Amniotic epithelial cell (primary cell): ENCODE data around the gene PPFIA2.
A peak's percentile ranks its signal among the peaks of the same experiment; 100 is the strongest.

Experiments used
- DNase-seq: peaks from one replicate; pipeline ENCODE4 v3.0.0-alpha.2; 2010; ENCODE audit warnings: low read depth

Gene PPFIA2

GRCh38 chr12:81441629-81442028 is 317.5 kb downstream of the PPFIA2 start:
- DNase-seq: no peak

GRCh38 chr12:81440001-81440400 is 319.1 kb downstream of the PPFIA2 start:
- DNase-seq: no peak

GRCh38 chr12:81439344-81439743 is 319.8 kb downstream of the PPFIA2 start:
- no peak for DNase-seq

DNA sequence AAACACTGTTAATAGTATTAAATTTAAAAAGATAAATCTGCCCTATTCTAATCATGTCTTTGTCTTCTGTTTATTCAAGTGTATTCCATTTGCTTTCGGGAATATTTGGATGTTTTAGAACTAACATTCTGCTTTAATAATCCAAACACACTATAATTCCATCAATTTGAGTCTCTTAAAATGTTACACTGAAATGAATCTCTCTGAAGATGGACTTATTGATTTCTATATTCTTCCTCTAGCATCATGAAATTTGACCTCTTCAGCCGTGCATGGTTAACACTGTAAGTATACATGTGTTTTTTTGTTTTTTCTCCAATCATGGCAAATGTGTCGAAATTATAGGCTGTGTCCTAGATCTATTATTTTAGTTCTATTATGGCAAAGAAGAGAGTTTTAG is 342.1 kb downstream of the PPFIA2 start:
- no peak for DNase-seq

GRCh38 chr12:81416571-81416970 is 342.6 kb downstream of the PPFIA2 start:
- DNase-seq: no peak

GRCh38 chr12:81414441-81414840 is 344.7 kb downstream of the PPFIA2 start:
- DNase-seq: no peak

DNA sequence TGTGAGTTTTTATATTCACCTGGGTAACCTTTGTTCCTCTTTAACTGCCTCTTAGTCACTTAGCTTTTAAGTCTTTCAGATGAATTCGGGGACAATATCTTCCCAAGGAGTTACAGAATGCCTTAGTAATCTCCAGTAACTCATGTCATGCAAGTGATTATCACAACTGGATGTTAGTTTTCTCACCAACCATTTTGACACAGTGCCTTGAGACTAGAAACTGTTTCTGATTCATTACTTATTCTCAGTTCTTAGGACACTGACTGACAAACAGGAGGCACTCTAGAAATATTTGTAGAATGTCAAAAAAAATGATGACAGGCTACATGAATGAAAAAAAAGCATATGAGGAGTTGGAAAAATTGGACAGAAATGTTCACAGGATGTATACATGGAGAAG is 346.2 kb downstream of the PPFIA2 start:
- DNase-seq: no peak

GRCh38 chr12:81403348-81403747 is 355.8 kb downstream of the PPFIA2 start:
- no peak for DNase-seq

GRCh38 chr12:81401241-81401640 is 357.9 kb downstream of the PPFIA2 start:
- DNase-seq: no peak

DNA sequence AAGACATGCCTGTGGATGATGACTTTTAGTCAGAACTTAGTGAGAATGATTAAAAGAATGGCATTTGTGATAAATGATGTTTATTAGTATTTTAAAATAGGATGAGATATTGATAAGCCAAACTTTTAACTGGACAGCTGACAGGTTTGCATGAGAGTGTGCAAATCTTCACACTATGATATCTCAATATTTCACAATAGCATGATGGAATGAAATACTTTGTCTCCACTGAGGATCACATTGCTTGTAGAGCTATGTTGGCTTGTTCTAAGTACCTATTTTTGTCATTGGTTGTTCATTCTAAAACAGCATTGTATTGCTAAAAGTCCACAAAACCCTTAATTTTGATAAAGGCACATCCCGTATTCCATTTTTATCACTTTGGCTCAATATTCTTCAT is 359.1 kb downstream of the PPFIA2 start:
- DNase-seq: no peak

DNA sequence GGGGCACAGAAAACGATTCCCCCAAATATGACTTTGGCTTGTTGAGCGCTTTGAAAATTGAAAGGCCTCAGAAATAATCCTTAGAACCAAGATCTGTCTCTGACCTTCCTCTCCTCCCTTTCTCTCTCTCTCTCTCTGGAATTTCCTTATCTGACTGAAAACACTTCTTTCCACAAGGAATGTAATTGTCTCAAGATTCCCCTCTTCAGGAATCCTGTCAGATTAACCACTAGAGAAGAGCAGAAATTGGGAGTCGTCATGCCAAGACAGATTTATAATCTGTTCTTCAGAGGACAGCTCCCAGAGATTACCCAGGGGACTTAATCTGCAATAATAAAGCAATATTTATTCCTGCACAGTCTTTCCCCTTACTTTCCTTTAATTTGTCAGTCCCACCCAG is 363.7 kb downstream of the PPFIA2 start:
- peak; percentile 5 for DNase-seq

DNA sequence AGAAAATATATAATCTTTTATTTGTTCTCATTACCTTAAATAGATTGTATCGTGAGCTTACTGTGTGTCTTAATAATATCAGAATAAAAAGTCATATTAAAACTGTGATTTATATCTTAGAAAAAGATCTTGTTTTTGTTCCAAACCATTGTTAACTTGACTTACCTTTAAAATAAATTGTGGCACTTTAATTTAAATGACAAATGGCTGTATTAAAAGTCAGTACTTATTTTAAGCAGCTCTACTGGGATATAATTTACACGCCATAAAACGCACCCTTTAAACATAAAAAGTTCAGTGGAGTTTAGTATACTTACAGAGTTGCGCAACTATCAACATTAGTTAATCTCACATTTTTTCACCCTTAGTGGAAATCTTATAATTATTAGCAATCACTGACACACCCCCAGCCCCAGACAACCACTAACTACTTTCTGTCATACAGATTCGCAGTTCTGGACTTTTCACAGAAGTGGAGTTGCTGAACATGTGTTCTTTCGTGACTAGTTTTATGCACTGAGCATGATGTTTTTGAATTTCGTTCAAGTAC is 369.5 kb downstream of the PPFIA2 start:
- no peak for DNase-seq

GRCh38 chr12:81386101-81386500 is 373.0 kb downstream of the PPFIA2 start:
- no peak for DNase-seq

GRCh38 chr12:81381951-81382350 is 377.2 kb downstream of the PPFIA2 start:
- DNase-seq: no peak

DNA sequence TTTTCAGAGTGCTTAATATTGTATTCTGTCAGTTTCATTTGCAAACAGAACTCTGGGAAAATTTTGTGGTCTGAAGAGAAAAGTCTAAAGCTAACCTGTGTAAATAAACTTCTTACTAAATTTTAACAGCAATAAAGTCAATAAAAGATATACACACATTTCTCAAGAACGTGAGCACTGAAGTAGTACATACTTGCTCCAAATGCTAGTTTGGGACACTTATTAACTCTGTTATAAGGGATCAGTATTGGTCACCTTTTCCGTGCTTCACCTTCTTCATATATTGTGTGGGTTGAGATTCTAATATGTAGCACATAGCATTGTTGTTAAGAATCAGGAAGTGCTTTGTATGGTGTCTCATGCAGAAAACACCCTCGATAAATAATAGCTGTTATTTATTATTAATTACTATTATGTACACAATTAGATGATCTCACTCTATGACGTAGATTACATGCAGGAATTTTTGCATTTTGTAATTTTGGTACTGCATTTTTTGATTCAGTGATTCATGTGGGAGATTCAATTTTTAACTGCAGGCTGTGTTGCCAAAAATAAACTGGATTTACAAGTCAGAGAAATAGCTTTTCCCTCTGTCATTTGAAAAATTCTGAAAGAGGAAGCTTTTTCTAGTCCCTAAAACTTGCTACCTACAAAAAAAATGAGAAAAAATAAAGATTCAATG is 380.4 kb downstream of the PPFIA2 start:
- peak; percentile 22 for DNase-seq

DNA sequence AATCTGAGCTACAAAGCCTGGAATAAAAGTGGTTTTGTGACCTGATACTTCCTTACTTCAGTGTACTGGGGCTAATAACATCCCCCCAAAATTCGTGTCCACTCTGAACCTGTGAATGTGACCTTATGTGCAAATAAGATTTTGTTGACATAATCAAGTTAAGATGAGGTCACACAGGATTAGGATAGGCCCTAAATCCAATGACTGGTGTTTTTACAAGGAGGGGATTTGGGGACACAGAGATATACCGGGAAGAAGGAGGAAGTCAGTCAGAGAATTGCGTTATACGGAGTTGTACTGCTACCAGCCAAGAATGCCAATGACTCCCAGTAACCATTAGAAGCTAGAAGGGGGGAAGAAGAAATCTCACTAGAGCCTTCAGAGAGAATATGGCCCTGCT is 381.4 kb downstream of the PPFIA2 start:
- DNase-seq: no peak

- DNase-seq: no peak
Observed at GRCh38 chr12:81375969-81376368, 383.2 kb downstream of the PPFIA2 start.

- DNase-seq: no peak
Observed at GRCh38 chr12:81370456-81370855, 388.7 kb downstream of the PPFIA2 start.

GRCh38 chr12:81369175-81369574 is 390.0 kb downstream of the PPFIA2 start:
- DNase-seq: no peak

DNA sequence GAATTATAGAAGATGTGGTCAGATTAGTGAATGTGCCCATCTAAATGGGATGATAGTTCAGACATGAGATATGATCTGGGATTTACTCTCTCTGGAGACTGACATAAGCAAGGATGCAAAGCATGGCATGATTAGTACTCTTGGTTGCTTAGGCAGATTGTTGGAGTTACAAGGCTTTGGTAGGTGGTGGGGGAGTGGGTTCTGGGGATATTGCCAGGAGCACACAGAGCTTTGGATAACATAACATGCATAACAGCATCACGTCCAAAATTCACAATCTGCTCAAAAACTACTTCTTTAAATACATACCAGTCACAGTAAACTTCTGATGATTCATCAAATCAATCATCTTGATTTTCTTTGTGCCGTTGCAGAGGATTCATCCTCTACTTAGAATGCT is 393.9 kb downstream of the PPFIA2 start:
- no peak for DNase-seq

GRCh38 chr12:81360916-81361315 is 398.2 kb downstream of the PPFIA2 start:
- no peak for DNase-seq

DNA sequence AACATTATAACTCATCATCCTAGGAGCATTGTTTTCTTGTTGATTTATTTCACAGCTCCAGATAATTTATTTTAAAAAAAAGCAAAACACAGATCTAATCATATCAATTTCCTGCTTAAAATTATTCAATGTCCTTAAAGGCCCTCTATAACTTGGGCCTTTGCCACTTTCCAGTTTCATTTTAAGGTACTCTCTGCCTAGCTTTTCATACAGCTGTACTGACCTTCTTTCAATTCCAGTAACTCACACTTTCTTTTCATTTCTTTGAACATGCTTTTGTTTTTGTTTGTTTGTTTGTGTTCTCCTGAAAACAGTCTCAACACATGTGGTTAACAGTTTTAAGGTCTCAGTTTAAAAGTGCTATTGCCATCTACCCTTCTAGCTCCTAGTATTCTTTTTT is 399.4 kb downstream of the PPFIA2 start:
- no peak for DNase-seq

DNA sequence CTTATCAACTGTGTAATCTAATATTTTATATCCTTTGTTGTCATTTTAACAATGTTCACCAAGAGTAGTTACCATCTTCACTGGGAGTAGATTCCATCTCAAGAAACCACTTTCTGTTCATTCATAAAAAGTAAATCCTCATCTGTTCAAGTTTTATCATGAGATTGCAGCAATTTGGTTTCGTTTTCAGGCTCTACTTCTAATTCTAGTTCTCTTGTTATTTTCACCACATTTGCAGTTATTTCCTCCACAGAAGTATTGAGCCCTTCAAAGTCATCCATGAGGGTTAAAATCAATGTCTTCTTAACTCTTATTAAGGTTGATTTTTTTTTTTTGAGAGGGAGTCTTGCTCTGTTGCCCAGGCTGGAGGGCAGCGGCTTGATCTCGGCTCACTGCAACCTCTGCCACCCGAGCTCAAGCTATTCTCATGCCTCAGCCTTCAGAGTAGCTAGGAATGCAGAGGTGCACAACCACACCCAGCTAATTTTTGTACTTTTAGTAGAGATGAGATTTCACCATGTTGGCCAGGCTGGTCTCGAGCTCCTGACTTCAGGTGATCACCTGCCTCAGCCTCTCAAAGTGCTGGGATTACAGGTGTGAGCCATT is 404.7 kb downstream of the PPFIA2 start:
- no peak for DNase-seq

DNA sequence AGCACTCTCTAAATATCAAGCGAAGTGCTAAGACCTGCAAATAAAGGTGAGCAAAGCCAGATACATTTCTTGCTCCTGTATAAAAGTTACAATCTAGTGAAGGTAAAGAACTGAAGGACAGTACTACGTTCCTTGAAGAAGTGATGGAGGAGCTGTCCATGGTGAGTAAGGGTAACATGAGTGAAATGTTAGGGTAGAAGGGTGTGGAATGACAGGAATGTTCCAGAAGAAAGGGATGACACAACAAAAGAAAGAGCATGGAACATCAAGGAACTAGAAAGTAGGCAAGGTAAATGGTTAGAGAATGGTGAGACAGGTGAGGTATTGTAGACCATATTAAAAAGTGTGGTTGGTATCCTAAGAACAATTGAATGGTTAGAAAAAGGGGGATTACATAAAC is 408.8 kb downstream of the PPFIA2 start:
- peak; percentile 20 for DNase-seq
